Endothelial cell of umbilical vein (primary cell): ENCODE results near the gene MBD6. TPM values are rescaled to one million over a fixed set of nuclear protein-coding genes. Genes with fewer than 3 reads are reported as not detected.

ENCODE experiments used
- BruUV-seq: library from RNA; stranded (reverse); fragments of 400-500 nt; replicated peaks from 2 replicates; lab custom pipeline; 2021; lab: Mats Ljungman, UMichigan
- CTCF ChIA-PET: fragments of 300-600, 350-600 bp; sonication (Branson Sonifier 250); formaldehyde crosslinking; loops from one replicate; lab custom pipeline; 2021; ENCODE audit warnings: antibody characterized with exemption, inconsistent platforms; lab: Charles Lee
- POLR2A ChIA-PET: fragments of 300-600, 350-600 bp; sonication (Branson Sonifier 250); formaldehyde crosslinking; loops from one replicate; lab custom pipeline; 2021; ENCODE audit warnings: antibody characterized with exemption, inconsistent platforms; lab: Charles Lee
- DNase-seq: peaks from one replicate; pipeline ENCODE4 v3.0.0-alpha.2; 2011; ENCODE audit warnings: low read depth, low spot score
- FAIRE-seq: peaks from 2 replicates; lab custom pipeline; 2011; peaks lifted over from hg19 to GRCh38; lab: Jason Lieb, UNC
- H2AFZ ChIP-seq: 2 replicates; pipeline ENCODE4 v1.6.0; 2012; ENCODE audit warnings: low read depth, low read length, control low read depth, inconsistent platforms
- H3K27ac ChIP-seq: 2 replicates; pipeline ENCODE4 v1.5.1; 2011; ENCODE audit warnings: low read depth, mild to moderate bottlenecking, control low read depth, low read length, moderate library complexity; ENCODE audit not compliant: insufficient read depth
- H3K27me3 ChIP-seq, 2 experiments: 2 replicates each; pipeline versions ENCODE4 v1.6.0 to v1.6.1; 2011; ENCODE audit warnings: low read length in 2 of 2, mixed read lengths in 1 of 2; ENCODE audit not compliant: control insufficient read depth in 2 of 2, insufficient read depth in 2 of 2
- H3K36me3 ChIP-seq, 2 experiments: 2 replicates in 1 of 2; 3 replicates in 1 of 2; pipeline ENCODE4 v1.5.1; 2011; ENCODE audit warnings: low read length in 2 of 2, mild to moderate bottlenecking in 1 of 2, moderate library complexity in 1 of 2; ENCODE audit not compliant: control insufficient read depth in 2 of 2, insufficient read depth in 2 of 2; ENCODE audit errors: extremely low read depth in 1 of 2
- H3K4me1 ChIP-seq: 3 replicates; pipeline ENCODE4 v1.5.1; 2011; ENCODE audit warnings: mild to moderate bottlenecking, low read length; ENCODE audit not compliant: control insufficient read depth, insufficient read depth; ENCODE audit errors: extremely low read depth
- H3K4me2 ChIP-seq: 2 replicates; pipeline ENCODE4 v1.6.1; 2011; ENCODE audit warnings: low read length, control low read depth, mixed read lengths; ENCODE audit not compliant: insufficient read depth
- H3K4me3 ChIP-seq, 3 experiments: fragments of 200-600 bp in 1 of 3; sonication (generic), shearing (Covaris generic) in 1 of 3; replicated peaks in 1 of 3; 2 replicates each; pipeline ENCODE4 v1.5.1; 2011 to 2016; ENCODE audit warnings: control low read depth in 3 of 3, low read length in 3 of 3, mild to moderate bottlenecking in 2 of 3, inconsistent platforms in 1 of 3, low read depth in 1 of 3, moderate library complexity in 1 of 3; ENCODE audit not compliant: insufficient read depth in 1 of 3
- H3K79me2 ChIP-seq: 2 replicates; pipeline ENCODE4 v1.6.0; 2012; ENCODE audit warnings: low read length, inconsistent platforms; ENCODE audit not compliant: control insufficient read depth, insufficient read depth
- H3K9ac ChIP-seq: replicated peaks from 2 replicates; pipeline ENCODE3; 2011; ENCODE audit warnings: low read length, control low read depth; ENCODE audit not compliant: insufficient read depth; ENCODE audit errors: extremely low read depth
- H3K9me1 ChIP-seq: replicated peaks from 3 replicates; pipeline ENCODE4 v1.6.0; 2011; ENCODE audit warnings: mild to moderate bottlenecking, low read length; ENCODE audit not compliant: control insufficient read depth, insufficient read depth; ENCODE audit errors: extremely low read depth
- H3K9me3 ChIP-seq: replicated peaks from 2 replicates; pipeline ENCODE4 v1.5.1; 2012; ENCODE audit warnings: low read length, inconsistent platforms; ENCODE audit not compliant: control insufficient read depth, insufficient read depth
- H4K20me1 ChIP-seq: replicated peaks from 2 replicates; pipeline ENCODE3; 2011; ENCODE audit warnings: mild to moderate bottlenecking, low read length; ENCODE audit not compliant: control insufficient read depth, insufficient read depth; ENCODE audit errors: extremely low read depth
- EZH2 ChIP-seq: IDR thresholded peaks from 2 replicates; pipeline ENCODE4 v1.6.1; 2012; ENCODE audit warnings: borderline replicate concordance, low read depth, mild to moderate bottlenecking, moderate library complexity, low read length, inconsistent platforms; ENCODE audit not compliant: severe bottlenecking
- FOS ChIP-seq: IDR thresholded peaks from 2 replicates; pipeline ENCODE4 v1.6.1; 2011; ENCODE audit warnings: mild to moderate bottlenecking, low read length, moderate library complexity, borderline replicate concordance; ENCODE audit not compliant: insufficient read depth
- GATA2 ChIP-seq: IDR thresholded peaks from 2 replicates; pipeline ENCODE4 v1.7.0; 2011; ENCODE audit warnings: low read depth, mild to moderate bottlenecking, moderate library complexity, mixed read lengths, low read length; ENCODE audit not compliant: insufficient read length, insufficient read depth
- JUN ChIP-seq: IDR thresholded peaks from 2 replicates; pipeline ENCODE4 v1.6.1; 2011; ENCODE audit warnings: borderline replicate concordance, low read depth; ENCODE audit not compliant: insufficient read length, insufficient read depth
- MAX ChIP-seq: IDR thresholded peaks from 2 replicates; pipeline ENCODE4 v1.6.1; 2011; ENCODE audit not compliant: insufficient read depth, insufficient read length
- MYC ChIP-seq: IDR thresholded peaks from one replicate; pipeline ENCODE4 v1.6.1; 2011; ENCODE audit warnings: mild to moderate bottlenecking, low read depth, low read length
- POLR2A ChIP-seq: IDR thresholded peaks from 2 replicates; pipeline ENCODE4 v1.6.1; 2012; ENCODE audit warnings: low read depth, mild to moderate bottlenecking, control low read depth, low read length
- POLR2AphosphoS5 ChIP-seq: IDR thresholded peaks from 2 replicates; pipeline ENCODE4 v1.6.1; 2012; ENCODE audit warnings: low read depth, mild to moderate bottlenecking, control low read depth, low read length, moderate library complexity; ENCODE audit not compliant: insufficient read depth
- dilution Hi-C: fragments of 300-500 bp; cut with MboI; formaldehyde crosslinking; loops from one replicate; pipeline ENCODE4 v1.15.0; 2019; ENCODE audit warnings: low sequenced_read_pairs; ENCODE audit not compliant: extremely low pct_ligation_motif_present
- intact Hi-C: fragments of 100-400 bp; cut with micrococcal nuclease; formaldehyde crosslinking; loops from one replicate; pipeline ENCODE4 v1.10.0; 2022
- polyA plus RNA-seq, 4 experiments: library from polyadenylated mRNA; depleted of rRNA in 3 of 4; stranded (reverse) in 3 of 4; unstranded in 1 of 4; fragments of >200 nt; gene quantifications; 2 replicates each; pipeline versions ENCODE4 v1.2.1 to v1.2.3, GENCODE V29; 2011 to 2012; ENCODE audit warnings: missing spikeins in 1 of 4
- total RNA-seq: library from RNA; stranded (reverse); gene quantifications from 2 replicates; pipeline ENCODE4 v1.2.3, GENCODE V29; 2021
- TF ChIP-seq, protein P1 (sequence below), 2 donors: IDR thresholded peaks; 1 replicate in 1 of 2; 2 replicates in 1 of 2; pipeline ENCODE4 v1.5.1; 2011; ENCODE audit warnings: low read length in 2 of 2, mild to moderate bottlenecking in 2 of 2, moderate library complexity in 2 of 2, control low read depth in 1 of 2, inconsistent platforms in 1 of 2, low read depth in 1 of 2; ENCODE audit not compliant: insufficient read depth in 1 of 2; ENCODE audit errors: extremely low read depth in 1 of 2

Gene MBD6
- total and polyA plus RNA-seq, 2 donors (not counting 3 experiments of a cell fraction or from before 2014, with no cell fraction given): 10.6 to 95.2 TPM

GRCh38 chr12:57518176-57518919, 4.3 kb upstream of the MBD6 start:
- intact Hi-C loops (no loop called here), dilution Hi-C loops (no loop called here)
- DNase-seq: no peak
- Histone ChIP-seq H3K27ac (no peak overlapping the region), H3K4me3 (no peak overlapping the region), H4K20me1 (no peaks in the 10 kb centered on the region), H3K4me1 (peaks cover 35% of the 10 kb centered on the region), H3K9me3 (no peaks in the 10 kb centered on the region), H2AFZ (no peak overlapping the region), H3K9ac (no peak overlapping the region), H3K4me2 (peak overlapping the region; percentile 2), H3K36me3 (peaks cover 22 to 29% of the 10 kb centered on the region in 2 experiments), H3K9me1 (no peaks in the 10 kb centered on the region), H3K79me2 (peaks cover 27% of the 10 kb centered on the region), H3K27me3 (no peaks in the 10 kb centered on the region)
- no TSS peak for BruUV-seq
- no peak for FAIRE-seq
- no peak for TF ChIP-seq FOS
- CTCF ChIA-PET: no interaction called here
- POLR2A ChIA-PET: no interaction called here

DNA sequence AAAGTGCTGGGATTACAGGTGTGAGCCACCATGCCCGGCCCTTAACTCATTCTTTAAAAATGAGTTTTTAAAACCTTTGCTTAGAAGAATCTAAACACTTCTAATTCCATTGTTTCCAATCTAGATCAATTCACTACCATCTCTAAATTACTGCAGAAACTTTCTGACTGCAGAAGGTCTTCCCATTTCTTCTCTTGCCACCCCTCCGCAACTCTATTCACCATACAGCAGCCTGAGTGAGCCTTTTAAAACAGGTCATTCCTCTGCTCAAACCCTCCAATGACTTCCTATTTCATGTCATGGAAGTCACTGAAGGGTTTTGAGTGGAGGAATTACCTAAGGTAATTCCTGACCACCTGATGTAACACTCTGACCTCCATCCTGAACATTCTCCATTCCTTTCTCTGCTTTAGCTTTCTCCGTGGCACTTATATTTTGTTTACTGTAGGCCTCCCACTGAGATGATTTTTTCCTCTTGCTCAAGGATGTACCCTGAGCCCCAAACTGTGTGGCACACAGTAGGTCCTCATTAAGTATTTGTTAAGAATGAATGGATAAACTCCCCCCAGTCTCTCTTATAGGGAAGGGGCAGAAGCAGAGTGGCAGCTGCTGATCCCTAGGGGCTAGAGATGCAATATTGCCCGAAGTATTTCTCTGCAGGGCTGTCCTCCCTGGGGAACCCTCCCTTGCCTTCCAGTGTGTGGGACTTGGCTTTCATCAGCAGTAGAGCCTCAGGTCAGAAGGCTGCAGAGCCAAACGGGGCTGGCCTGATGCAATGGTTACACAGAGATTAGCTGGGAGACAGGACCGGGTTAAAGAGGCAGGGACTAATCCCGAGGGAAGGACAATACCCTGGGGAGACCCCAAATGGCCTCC, 3.5 kb upstream of the MBD6 start:
- TF ChIP-seq EZH2: no peak
- TF ChIP-seq MAX: no peak
- TF ChIP-seq GATA2: no peak
- TF ChIP-seq, protein P1, sequence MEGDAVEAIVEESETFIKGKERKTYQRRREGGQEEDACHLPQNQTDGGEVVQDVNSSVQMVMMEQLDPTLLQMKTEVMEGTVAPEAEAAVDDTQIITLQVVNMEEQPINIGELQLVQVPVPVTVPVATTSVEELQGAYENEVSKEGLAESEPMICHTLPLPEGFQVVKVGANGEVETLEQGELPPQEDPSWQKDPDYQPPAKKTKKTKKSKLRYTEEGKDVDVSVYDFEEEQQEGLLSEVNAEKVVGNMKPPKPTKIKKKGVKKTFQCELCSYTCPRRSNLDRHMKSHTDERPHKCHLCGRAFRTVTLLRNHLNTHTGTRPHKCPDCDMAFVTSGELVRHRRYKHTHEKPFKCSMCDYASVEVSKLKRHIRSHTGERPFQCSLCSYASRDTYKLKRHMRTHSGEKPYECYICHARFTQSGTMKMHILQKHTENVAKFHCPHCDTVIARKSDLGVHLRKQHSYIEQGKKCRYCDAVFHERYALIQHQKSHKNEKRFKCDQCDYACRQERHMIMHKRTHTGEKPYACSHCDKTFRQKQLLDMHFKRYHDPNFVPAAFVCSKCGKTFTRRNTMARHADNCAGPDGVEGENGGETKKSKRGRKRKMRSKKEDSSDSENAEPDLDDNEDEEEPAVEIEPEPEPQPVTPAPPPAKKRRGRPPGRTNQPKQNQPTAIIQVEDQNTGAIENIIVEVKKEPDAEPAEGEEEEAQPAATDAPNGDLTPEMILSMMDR (IDR thresholded peaks at IDR 0.05; ENCODE audit: extremely low read depth in 1 of 2, insufficient read depth in 1 of 2, low read depth in 1 of 2, low read length in 2 of 2): no peak
- no peak for TF ChIP-seq POLR2A
- no peak for TF ChIP-seq JUN
- TF ChIP-seq FOS: no peak
- no peak for TF ChIP-seq MYC
- TF ChIP-seq POLR2AphosphoS5: no peak
- Histone ChIP-seq H3K9ac (peak overlapping the region; percentile 92), H2AFZ (no peak overlapping the region), H3K4me1 (peaks cover 43% of the 10 kb centered on the region), H3K36me3 (peaks cover 22 to 27% of the 10 kb centered on the region in 2 experiments), H3K9me3 (no peaks in the 10 kb centered on the region), H3K4me2 (peak overlapping the region; percentile 64), H3K27me3 (no peaks in the 10 kb centered on the region), H3K9me1 (no peaks in the 10 kb centered on the region), H4K20me1 (no peaks in the 10 kb centered on the region), H3K27ac (peak overlapping the region; percentile 83), H3K79me2 (peaks cover 35% of the 10 kb centered on the region), H3K4me3 (peak overlapping the region; percentile 7 to 89 (median 67))
- ChIA-PET CTCF (no interaction called here), POLR2A (interaction anchor here (1.4 to 1.5 kb wide), 2 partner anchors 15 to 24 kb away, joined by 3 read pairs; no protein-coding TSS in a partner anchor)
- FAIRE-seq (no peak), DNase-seq (no peak)
- BruUV-seq: no TSS peak
- intact Hi-C loops: no loop called here
- dilution Hi-C loops: no loop called here
